HL-60 (cell line): ENCODE results near the gene SLC22A3.

Experiments used
- DNase-seq, 2 experiments: peaks; one replicate each; pipeline ENCODE4 v3.0.0-alpha.2; 2010 to 2020; ENCODE audit warnings: low read depth in 1 of 2, low spot score in 1 of 2
- H3K27ac ChIP-seq: fragments of 250-450 bp; sonication (Bioruptor Pico); replicated peaks from 2 replicates; pipeline ENCODE4 v1.5.1; 2020; ENCODE audit warnings: mild to moderate bottlenecking, moderate library complexity
- H3K27me3 ChIP-seq: fragments of 250-450 bp; sonication (Bioruptor Pico); 2 replicates; pipeline ENCODE4 v1.5.1; 2021; ENCODE audit warnings: mild to moderate bottlenecking, moderate library complexity; ENCODE audit not compliant: insufficient read depth, poor library complexity, severe bottlenecking
- H3K4me3 ChIP-seq: replicated peaks from 2 replicates; pipeline ENCODE4 v1.5.1; 2011; ENCODE audit warnings: mild to moderate bottlenecking, control low read depth, low read length; ENCODE audit not compliant: insufficient read depth
- GABPA ChIP-seq: IDR thresholded peaks from 2 replicates; pipeline ENCODE4 v1.6.1; 2012; ENCODE audit warnings: low read depth
- POLR2AphosphoS5 ChIP-seq: IDR thresholded peaks from 2 replicates; pipeline ENCODE4 v1.6.1; 2012; ENCODE audit warnings: low read depth
- SPI1 ChIP-seq: IDR thresholded peaks from 2 replicates; pipeline ENCODE4 v1.6.1; 2012; ENCODE audit warnings: low read depth, mild to moderate bottlenecking, borderline replicate concordance
- TF ChIP-seq, protein P1 (sequence below): IDR thresholded peaks from 2 replicates; pipeline ENCODE4 v1.6.1; 2012; ENCODE audit warnings: low read depth; ENCODE audit not compliant: insufficient replicate concordance
- TF ChIP-seq, protein P2 (sequence below): IDR thresholded peaks from one replicate; pipeline ENCODE4 v1.5.1; 2011; ENCODE audit warnings: low read length, control low read depth, inconsistent platforms; ENCODE audit not compliant: insufficient read depth

Gene SLC22A3

DNA sequence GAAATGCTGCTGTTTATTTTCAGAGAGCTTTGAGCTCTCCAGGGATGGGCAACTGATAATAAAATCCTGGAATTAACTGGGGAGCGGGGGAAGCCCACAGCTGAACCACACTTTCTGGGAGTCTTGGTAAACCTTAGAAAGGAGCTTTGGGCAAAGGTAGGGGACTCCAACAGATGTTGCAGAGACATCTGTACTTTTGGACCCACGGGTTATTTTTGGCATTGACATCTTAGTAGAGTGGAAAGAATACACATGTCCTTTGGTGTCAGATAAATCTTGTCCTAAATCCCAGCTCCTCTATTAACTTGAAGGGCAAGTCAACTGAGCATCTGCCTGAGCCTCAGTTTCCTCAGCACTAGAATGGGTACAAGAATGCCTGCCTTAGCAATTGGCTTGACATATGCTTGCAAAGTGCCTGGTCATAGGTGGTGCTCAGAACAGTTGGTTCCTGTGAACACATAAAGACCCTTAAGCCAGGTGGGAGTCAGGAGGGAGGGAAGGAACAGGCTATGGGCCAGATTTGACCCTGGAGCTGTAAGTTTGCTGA is 5.8 kb downstream of the SLC22A3 start:
- Histone ChIP-seq H3K27ac (no peak overlapping the region), H3K4me3 (no peak overlapping the region), H3K27me3 (peaks cover 12% of the 10 kb centered on the region)
- no peak for DNase-seq
- TF ChIP-seq SPI1: no peak
- TF ChIP-seq GABPA: no peak
- TF ChIP-seq, protein P1, sequence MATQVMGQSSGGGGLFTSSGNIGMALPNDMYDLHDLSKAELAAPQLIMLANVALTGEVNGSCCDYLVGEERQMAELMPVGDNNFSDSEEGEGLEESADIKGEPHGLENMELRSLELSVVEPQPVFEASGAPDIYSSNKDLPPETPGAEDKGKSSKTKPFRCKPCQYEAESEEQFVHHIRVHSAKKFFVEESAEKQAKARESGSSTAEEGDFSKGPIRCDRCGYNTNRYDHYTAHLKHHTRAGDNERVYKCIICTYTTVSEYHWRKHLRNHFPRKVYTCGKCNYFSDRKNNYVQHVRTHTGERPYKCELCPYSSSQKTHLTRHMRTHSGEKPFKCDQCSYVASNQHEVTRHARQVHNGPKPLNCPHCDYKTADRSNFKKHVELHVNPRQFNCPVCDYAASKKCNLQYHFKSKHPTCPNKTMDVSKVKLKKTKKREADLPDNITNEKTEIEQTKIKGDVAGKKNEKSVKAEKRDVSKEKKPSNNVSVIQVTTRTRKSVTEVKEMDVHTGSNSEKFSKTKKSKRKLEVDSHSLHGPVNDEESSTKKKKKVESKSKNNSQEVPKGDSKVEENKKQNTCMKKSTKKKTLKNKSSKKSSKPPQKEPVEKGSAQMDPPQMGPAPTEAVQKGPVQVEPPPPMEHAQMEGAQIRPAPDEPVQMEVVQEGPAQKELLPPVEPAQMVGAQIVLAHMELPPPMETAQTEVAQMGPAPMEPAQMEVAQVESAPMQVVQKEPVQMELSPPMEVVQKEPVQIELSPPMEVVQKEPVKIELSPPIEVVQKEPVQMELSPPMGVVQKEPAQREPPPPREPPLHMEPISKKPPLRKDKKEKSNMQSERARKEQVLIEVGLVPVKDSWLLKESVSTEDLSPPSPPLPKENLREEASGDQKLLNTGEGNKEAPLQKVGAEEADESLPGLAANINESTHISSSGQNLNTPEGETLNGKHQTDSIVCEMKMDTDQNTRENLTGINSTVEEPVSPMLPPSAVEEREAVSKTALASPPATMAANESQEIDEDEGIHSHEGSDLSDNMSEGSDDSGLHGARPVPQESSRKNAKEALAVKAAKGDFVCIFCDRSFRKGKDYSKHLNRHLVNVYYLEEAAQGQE: no peak
- TF ChIP-seq POLR2AphosphoS5: no peak
- TF ChIP-seq, protein P2, sequence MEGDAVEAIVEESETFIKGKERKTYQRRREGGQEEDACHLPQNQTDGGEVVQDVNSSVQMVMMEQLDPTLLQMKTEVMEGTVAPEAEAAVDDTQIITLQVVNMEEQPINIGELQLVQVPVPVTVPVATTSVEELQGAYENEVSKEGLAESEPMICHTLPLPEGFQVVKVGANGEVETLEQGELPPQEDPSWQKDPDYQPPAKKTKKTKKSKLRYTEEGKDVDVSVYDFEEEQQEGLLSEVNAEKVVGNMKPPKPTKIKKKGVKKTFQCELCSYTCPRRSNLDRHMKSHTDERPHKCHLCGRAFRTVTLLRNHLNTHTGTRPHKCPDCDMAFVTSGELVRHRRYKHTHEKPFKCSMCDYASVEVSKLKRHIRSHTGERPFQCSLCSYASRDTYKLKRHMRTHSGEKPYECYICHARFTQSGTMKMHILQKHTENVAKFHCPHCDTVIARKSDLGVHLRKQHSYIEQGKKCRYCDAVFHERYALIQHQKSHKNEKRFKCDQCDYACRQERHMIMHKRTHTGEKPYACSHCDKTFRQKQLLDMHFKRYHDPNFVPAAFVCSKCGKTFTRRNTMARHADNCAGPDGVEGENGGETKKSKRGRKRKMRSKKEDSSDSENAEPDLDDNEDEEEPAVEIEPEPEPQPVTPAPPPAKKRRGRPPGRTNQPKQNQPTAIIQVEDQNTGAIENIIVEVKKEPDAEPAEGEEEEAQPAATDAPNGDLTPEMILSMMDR: no peak

DNA sequence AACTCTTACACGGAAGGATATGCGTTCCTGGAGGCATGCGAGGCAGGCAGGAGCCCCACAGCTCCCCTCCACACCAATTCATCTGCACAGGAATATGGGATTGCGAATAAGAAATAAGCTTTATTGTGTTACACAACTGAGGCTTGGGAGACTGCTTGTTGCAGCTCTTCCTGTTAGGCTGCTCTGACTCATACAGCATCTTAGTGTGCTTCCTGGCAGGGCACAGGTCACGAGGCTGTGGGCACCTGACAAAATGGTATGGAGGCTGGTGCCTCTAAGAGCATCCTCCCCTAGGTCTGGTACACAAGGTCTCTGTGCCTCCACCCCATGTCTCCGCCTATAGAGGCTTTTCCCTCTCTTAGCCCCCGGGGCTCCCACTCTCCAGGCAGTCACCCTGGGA is 6.8 kb downstream of the SLC22A3 start:
- H3K27me3 ChIP-seq: peaks cover 3% of the 10 kb centered on the region
- H3K27ac ChIP-seq: no peak overlapping the region
- DNase-seq: peak; percentile 3 to 29
- TF ChIP-seq, protein P2: no peak
- TF ChIP-seq POLR2AphosphoS5 (no peak), GABPA (no peak), SPI1 (no peak)
- TF ChIP-seq, protein P1: no peak
- H3K4me3 ChIP-seq: no peak overlapping the region

- no peak for DNase-seq
These were observed 8.0 kb downstream of the SLC22A3 start for GRCh38 chr6:160356074-160356744.

More at GRCh38 chr6:160356074-160356744, 8.0 kb downstream of the SLC22A3 start:
- TF ChIP-seq, protein P1: no peak
- TF ChIP-seq POLR2AphosphoS5 (no peak), GABPA (no peak), SPI1 (no peak)
- TF ChIP-seq, protein P2: no peak
- H3K27ac ChIP-seq: no peak overlapping the region
- H3K27me3 ChIP-seq: peaks cover 3% of the 10 kb centered on the region
- no peak overlapping the region for H3K4me3 ChIP-seq
